ENCODE results near the gene APBA1. TPM values are rescaled to one million over a fixed set of nuclear protein-coding genes. Genes with fewer than 3 reads are reported as not detected.
A peak's percentile ranks its signal among the peaks of the same experiment; 100 is the strongest.

Gene APBA1
- total and polyA plus RNA-seq, 5 donors from 2014 or later, result 0.20 TPM; not detected in 4

DNA sequence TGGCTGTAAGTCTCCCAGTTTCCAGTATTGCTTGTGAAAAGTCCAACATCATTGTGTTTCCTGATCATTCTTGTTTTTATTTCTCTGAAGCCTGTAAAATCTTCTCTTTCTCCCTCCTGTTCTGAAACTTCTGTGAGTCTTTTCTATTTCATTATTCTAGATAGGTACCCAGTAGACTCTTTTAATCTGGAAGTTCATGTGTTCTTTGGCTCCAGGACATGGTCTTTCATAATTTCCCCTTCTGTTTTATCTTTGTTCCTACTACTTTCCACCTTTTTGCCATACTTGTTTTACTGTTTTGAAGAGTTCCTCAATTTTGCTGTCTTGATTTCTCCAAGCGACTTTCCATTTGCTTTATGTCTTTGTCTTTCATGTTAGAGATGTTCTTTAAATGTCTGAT, 168.1 kb downstream of the APBA1 start:
- H3K4me1 ChIP-seq (ENCODE audit: control insufficient read depth, insufficient read depth, low read length, poor library complexity, severe bottlenecking), result no peaks in the 10 kb centered on the region
- H3K36me3 ChIP-seq (ENCODE audit: control insufficient read depth, insufficient read depth, low read length), result no peaks in the 10 kb centered on the region
- H3K27me3 ChIP-seq (ENCODE audit: control insufficient read depth, insufficient read depth, low read length), result no peaks in the 10 kb centered on the region
- Mint-ChIP-seq H3K27ac (no peak overlapping the region), H3K4me3 (no peak overlapping the region), H3K36me3 (no peaks in the 10 kb centered on the region), H3K4me1 (no peaks in the 10 kb centered on the region), H3K27me3 (no peaks in the 10 kb centered on the region), H3K9me3 (peaks cover 0 to 1% (median 0%) of the 10 kb centered on the region in 7 donors)
- H3K9me3 ChIP-seq (ENCODE audit: control insufficient read depth in 2 of 2, low read length in 2 of 2), result no peaks in the 10 kb centered on the region
- ATAC-seq (ENCODE audit: low read depth in 2 of 2), result no peak
- no peak for DNase-seq
- no peak overlapping the region for H3K27ac ChIP-seq (ENCODE audit: insufficient read depth, low read length, poor library complexity, severe bottlenecking)
- H3K4me3 ChIP-seq (ENCODE audit: low read depth, low read length), result no peak overlapping the region

DNA sequence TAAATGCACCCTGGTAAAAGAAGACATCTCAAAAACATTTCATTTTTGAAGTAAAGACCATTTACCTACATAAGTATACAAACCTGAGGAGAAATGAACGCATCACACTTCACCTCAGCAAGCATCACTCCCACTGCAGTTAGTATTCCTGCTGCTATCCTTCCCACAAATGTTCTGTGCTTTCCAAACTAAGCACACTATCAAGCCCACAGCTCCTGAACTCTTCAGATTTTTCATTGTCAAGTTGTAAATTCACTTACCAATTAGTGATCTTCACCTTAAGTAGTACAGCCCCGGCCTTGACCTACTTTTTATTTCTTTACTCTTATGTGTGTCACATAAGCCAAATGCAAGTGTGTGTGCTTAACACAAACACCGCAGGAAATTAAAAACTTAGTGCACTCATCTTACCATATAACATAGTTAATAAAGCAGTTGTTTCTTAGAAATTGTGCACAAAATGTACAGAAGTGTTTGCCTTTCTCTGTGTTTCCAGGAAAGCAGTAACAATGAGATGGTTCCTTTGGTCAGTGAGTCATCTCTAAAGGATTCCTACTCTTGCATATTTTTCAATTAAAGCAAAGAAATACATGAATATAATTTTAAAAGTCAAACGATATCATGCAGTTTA, 169.4 kb downstream of the APBA1 start:
- Mint-ChIP-seq H3K36me3 (no peaks in the 10 kb centered on the region), H3K27me3 (no peaks in the 10 kb centered on the region), H3K4me3 (no peak overlapping the region), H3K4me1 (no peaks in the 10 kb centered on the region), H3K9me3 (peaks cover 0 to 4% (median 0%) of the 10 kb centered on the region in 7 donors), H3K27ac (no peak overlapping the region)
- no peak for ATAC-seq (ENCODE audit: low read depth in 2 of 2)
- Histone ChIP-seq H3K9me3 (ENCODE audit: control insufficient read depth in 2 of 2, low read length in 2 of 2) (no peaks in the 10 kb centered on the region), H3K4me3 (ENCODE audit: low read depth, low read length) (no peak overlapping the region), H3K27me3 (ENCODE audit: control insufficient read depth, insufficient read depth, low read length) (no peaks in the 10 kb centered on the region), H3K36me3 (ENCODE audit: control insufficient read depth, insufficient read depth, low read length) (no peaks in the 10 kb centered on the region), H3K27ac (ENCODE audit: insufficient read depth, low read length, poor library complexity, severe bottlenecking) (no peak overlapping the region), H3K4me1 (ENCODE audit: control insufficient read depth, insufficient read depth, low read length, poor library complexity, severe bottlenecking) (no peaks in the 10 kb centered on the region)
- DNase-seq, result peak in 1 of 3 donors; percentile 52

- no peaks in the 10 kb centered on the region for H3K36me3 ChIP-seq (ENCODE audit: control insufficient read depth, insufficient read depth, low read length)
- ATAC-seq (ENCODE audit: low read depth in 2 of 2) (no peak), DNase-seq (no peak)
- no peak overlapping the region for H3K27ac ChIP-seq (ENCODE audit: insufficient read depth, low read length, poor library complexity, severe bottlenecking)
- H3K27ac Mint-ChIP-seq, result no peak overlapping the region
- H3K9me3 Mint-ChIP-seq, result peaks cover 0 to 4% (median 0%) of the 10 kb centered on the region in 7 donors
- no peaks in the 10 kb centered on the region for H3K36me3 Mint-ChIP-seq
- no peaks in the 10 kb centered on the region for H3K9me3 ChIP-seq (ENCODE audit: control insufficient read depth in 2 of 2, low read length in 2 of 2)
- H3K4me3 ChIP-seq (ENCODE audit: low read depth, low read length), result no peak overlapping the region
- no peak overlapping the region for H3K4me3 Mint-ChIP-seq
- no peaks in the 10 kb centered on the region for H3K27me3 ChIP-seq (ENCODE audit: control insufficient read depth, insufficient read depth, low read length)
- H3K27me3 Mint-ChIP-seq, result no peaks in the 10 kb centered on the region
- no peaks in the 10 kb centered on the region for H3K4me1 Mint-ChIP-seq
- no peaks in the 10 kb centered on the region for H3K4me1 ChIP-seq (ENCODE audit: control insufficient read depth, insufficient read depth, low read length, poor library complexity, severe bottlenecking)
Measured at GRCh38 chr9:69500896-69501295, 171.3 kb downstream of the APBA1 start.

GRCh38 chr9:69499959-69500358, 172.2 kb downstream of the APBA1 start:
- no peak overlapping the region for H3K4me3 ChIP-seq (ENCODE audit: low read depth, low read length)
- ATAC-seq (ENCODE audit: low read depth in 2 of 2) (no peak), DNase-seq (no peak)
- H3K27ac ChIP-seq (ENCODE audit: insufficient read depth, low read length, poor library complexity, severe bottlenecking), result no peak overlapping the region
- Mint-ChIP-seq H3K36me3 (no peaks in the 10 kb centered on the region), H3K9me3 (peaks cover 0 to 4% (median 0%) of the 10 kb centered on the region in 7 donors), H3K27ac (no peak overlapping the region), H3K4me1 (no peaks in the 10 kb centered on the region), H3K27me3 (peaks cover under 1% of the 10 kb centered on the region), H3K4me3 (no peak overlapping the region)
- no peaks in the 10 kb centered on the region for H3K4me1 ChIP-seq (ENCODE audit: control insufficient read depth, insufficient read depth, low read length, poor library complexity, severe bottlenecking)
- H3K36me3 ChIP-seq (ENCODE audit: control insufficient read depth, insufficient read depth, low read length), result no peaks in the 10 kb centered on the region
- no peaks in the 10 kb centered on the region for H3K9me3 ChIP-seq (ENCODE audit: control insufficient read depth in 2 of 2, low read length in 2 of 2)
- H3K27me3 ChIP-seq (ENCODE audit: control insufficient read depth, insufficient read depth, low read length), result no peaks in the 10 kb centered on the region

GRCh38 chr9:69499407-69499806, 172.8 kb downstream of the APBA1 start:
- no peak for DNase-seq
- H3K27ac Mint-ChIP-seq, result no peak overlapping the region
- Histone ChIP-seq H3K36me3 (ENCODE audit: control insufficient read depth, insufficient read depth, low read length) (no peaks in the 10 kb centered on the region), H3K27ac (ENCODE audit: insufficient read depth, low read length, poor library complexity, severe bottlenecking) (no peak overlapping the region), H3K4me3 (ENCODE audit: low read depth, low read length) (no peak overlapping the region), H3K27me3 (ENCODE audit: control insufficient read depth, insufficient read depth, low read length) (no peaks in the 10 kb centered on the region), H3K4me1 (ENCODE audit: control insufficient read depth, insufficient read depth, low read length, poor library complexity, severe bottlenecking) (no peaks in the 10 kb centered on the region), H3K9me3 (ENCODE audit: control insufficient read depth in 2 of 2, low read length in 2 of 2) (no peaks in the 10 kb centered on the region)
- peaks cover 0 to 4% (median 0%) of the 10 kb centered on the region in 7 donors for H3K9me3 Mint-ChIP-seq
- H3K4me1 Mint-ChIP-seq, result peaks cover 0 to 2% (median 0%) of the 10 kb centered on the region in 4 donors
- no peak overlapping the region for H3K4me3 Mint-ChIP-seq
- H3K36me3 Mint-ChIP-seq, result no peaks in the 10 kb centered on the region
- ATAC-seq (ENCODE audit: low read depth in 2 of 2), result no peak
- peaks cover 4% of the 10 kb centered on the region for H3K27me3 Mint-ChIP-seq

DNA sequence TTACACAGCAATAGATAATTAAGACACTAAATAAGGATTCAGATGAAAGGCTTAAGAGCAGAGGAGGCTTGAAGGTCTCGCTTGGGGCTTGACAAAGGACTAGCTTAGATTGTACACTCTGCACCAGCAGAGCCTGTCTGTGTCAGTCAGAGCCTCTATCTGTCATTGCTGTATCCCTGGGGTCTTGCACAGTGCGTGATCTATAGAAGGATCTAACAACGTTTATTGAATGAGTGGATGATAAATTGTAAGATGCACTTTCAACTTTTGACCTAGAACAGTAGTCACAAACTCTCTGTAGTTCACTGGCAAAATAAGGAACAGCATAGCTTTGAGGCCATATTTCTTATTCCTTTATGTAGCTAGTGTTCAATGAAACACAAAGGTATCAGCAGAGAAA, 173.7 kb downstream of the APBA1 start:
- H3K27ac ChIP-seq (ENCODE audit: insufficient read depth, low read length, poor library complexity, severe bottlenecking), result no peak overlapping the region
- no peaks in the 10 kb centered on the region for H3K4me1 ChIP-seq (ENCODE audit: control insufficient read depth, insufficient read depth, low read length, poor library complexity, severe bottlenecking)
- Mint-ChIP-seq H3K27me3 (peaks cover 4% of the 10 kb centered on the region), H3K4me3 (no peak overlapping the region), H3K27ac (no peak overlapping the region), H3K9me3 (peaks cover 0 to 4% (median 0%) of the 10 kb centered on the region in 7 donors), H3K36me3 (no peaks in the 10 kb centered on the region), H3K4me1 (peaks cover 0 to 2% (median 0%) of the 10 kb centered on the region in 4 donors)
- H3K36me3 ChIP-seq (ENCODE audit: control insufficient read depth, insufficient read depth, low read length), result no peaks in the 10 kb centered on the region
- no peak for DNase-seq
- no peaks in the 10 kb centered on the region for H3K9me3 ChIP-seq (ENCODE audit: control insufficient read depth in 2 of 2, low read length in 2 of 2)
- no peak overlapping the region for H3K4me3 ChIP-seq (ENCODE audit: low read depth, low read length)
- no peak for ATAC-seq (ENCODE audit: low read depth in 2 of 2)
- no peaks in the 10 kb centered on the region for H3K27me3 ChIP-seq (ENCODE audit: control insufficient read depth, insufficient read depth, low read length)

- Mint-ChIP-seq H3K27ac (no peak overlapping the region), H3K36me3 (no peaks in the 10 kb centered on the region), H3K4me3 (no peak overlapping the region), H3K27me3 (peaks cover 4% of the 10 kb centered on the region), H3K4me1 (peaks cover 0 to 2% (median 0%) of the 10 kb centered on the region in 4 donors), H3K9me3 (peaks cover 0 to 4% (median 0%) of the 10 kb centered on the region in 7 donors)
- no peaks in the 10 kb centered on the region for H3K4me1 ChIP-seq (ENCODE audit: control insufficient read depth, insufficient read depth, low read length, poor library complexity, severe bottlenecking)
- no peaks in the 10 kb centered on the region for H3K36me3 ChIP-seq (ENCODE audit: control insufficient read depth, insufficient read depth, low read length)
- H3K9me3 ChIP-seq (ENCODE audit: control insufficient read depth in 2 of 2, low read length in 2 of 2), result no peaks in the 10 kb centered on the region
- H3K4me3 ChIP-seq (ENCODE audit: low read depth, low read length), result no peak overlapping the region
- ATAC-seq (ENCODE audit: low read depth in 2 of 2) (no peak), DNase-seq (no peak)
- H3K27ac ChIP-seq (ENCODE audit: insufficient read depth, low read length, poor library complexity, severe bottlenecking), result no peak overlapping the region
- H3K27me3 ChIP-seq (ENCODE audit: control insufficient read depth, insufficient read depth, low read length), result no peaks in the 10 kb centered on the region
Measured at GRCh38 chr9:69497816-69498215, 174.4 kb downstream of the APBA1 start.

DNA sequence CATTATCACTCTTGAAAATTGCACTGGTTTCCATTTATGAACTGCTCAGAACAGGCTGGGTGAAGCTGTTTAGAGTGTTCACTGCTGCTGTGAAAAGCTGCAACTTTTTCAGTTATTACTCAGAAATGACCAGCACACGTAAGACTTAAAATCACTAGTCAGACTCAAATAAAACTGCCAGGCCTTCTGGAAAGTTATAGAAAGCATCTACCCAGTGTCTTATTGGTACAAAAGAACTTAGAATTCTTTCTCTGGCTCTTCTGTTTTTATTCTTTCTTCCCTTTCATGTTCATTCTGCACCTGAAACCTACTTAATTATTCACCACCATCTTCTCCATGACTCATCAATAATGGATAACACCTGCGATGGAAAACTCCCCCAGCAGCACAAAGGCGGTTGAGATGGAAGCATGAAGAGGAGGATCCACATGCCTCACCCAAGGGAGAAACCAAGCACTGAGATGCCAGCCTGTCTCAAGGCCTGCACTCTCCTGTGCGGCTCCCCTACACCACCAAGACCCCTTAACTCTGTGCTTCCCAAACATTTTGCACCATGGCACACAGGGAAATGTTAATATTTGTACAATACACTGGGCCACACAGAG, 175.2 kb downstream of the APBA1 start:
- ATAC-seq (ENCODE audit: low read depth in 2 of 2), result no peak
- Histone ChIP-seq H3K4me3 (ENCODE audit: low read depth, low read length) (no peak overlapping the region), H3K9me3 (ENCODE audit: control insufficient read depth in 2 of 2, low read length in 2 of 2) (no peaks in the 10 kb centered on the region), H3K4me1 (ENCODE audit: control insufficient read depth, insufficient read depth, low read length, poor library complexity, severe bottlenecking) (no peaks in the 10 kb centered on the region), H3K36me3 (ENCODE audit: control insufficient read depth, insufficient read depth, low read length) (no peaks in the 10 kb centered on the region), H3K27me3 (ENCODE audit: control insufficient read depth, insufficient read depth, low read length) (no peaks in the 10 kb centered on the region), H3K27ac (ENCODE audit: insufficient read depth, low read length, poor library complexity, severe bottlenecking) (no peak overlapping the region)
- Mint-ChIP-seq H3K4me1 (peaks cover 0 to 2% (median 0%) of the 10 kb centered on the region in 4 donors), H3K36me3 (no peaks in the 10 kb centered on the region), H3K27ac (peak overlapping the region in 1 of 3 donors; percentile 30), H3K4me3 (no peak overlapping the region), H3K9me3 (peaks cover 0 to 6% (median 0%) of the 10 kb centered on the region in 7 donors), H3K27me3 (peaks cover 4% of the 10 kb centered on the region)
- peak in 1 of 3 donors; percentile 17 for DNase-seq

All from CD4-positive, CD25-positive, alpha-beta regulatory T cell (primary cell).